Fibroblast of skin of right biceps (primary cell): ENCODE measurements around the gene CASP9.
"Not testable (repeated sequence)": the region's sequence is repeated elsewhere in the genome, so short reads cannot be mapped to it uniquely, and the experiment has no call there.

Experiments
- DNase-seq: peaks from one replicate; pipeline ENCODE4 v3.0.0-alpha.2; 2013

CASP9 gene

DNA sequence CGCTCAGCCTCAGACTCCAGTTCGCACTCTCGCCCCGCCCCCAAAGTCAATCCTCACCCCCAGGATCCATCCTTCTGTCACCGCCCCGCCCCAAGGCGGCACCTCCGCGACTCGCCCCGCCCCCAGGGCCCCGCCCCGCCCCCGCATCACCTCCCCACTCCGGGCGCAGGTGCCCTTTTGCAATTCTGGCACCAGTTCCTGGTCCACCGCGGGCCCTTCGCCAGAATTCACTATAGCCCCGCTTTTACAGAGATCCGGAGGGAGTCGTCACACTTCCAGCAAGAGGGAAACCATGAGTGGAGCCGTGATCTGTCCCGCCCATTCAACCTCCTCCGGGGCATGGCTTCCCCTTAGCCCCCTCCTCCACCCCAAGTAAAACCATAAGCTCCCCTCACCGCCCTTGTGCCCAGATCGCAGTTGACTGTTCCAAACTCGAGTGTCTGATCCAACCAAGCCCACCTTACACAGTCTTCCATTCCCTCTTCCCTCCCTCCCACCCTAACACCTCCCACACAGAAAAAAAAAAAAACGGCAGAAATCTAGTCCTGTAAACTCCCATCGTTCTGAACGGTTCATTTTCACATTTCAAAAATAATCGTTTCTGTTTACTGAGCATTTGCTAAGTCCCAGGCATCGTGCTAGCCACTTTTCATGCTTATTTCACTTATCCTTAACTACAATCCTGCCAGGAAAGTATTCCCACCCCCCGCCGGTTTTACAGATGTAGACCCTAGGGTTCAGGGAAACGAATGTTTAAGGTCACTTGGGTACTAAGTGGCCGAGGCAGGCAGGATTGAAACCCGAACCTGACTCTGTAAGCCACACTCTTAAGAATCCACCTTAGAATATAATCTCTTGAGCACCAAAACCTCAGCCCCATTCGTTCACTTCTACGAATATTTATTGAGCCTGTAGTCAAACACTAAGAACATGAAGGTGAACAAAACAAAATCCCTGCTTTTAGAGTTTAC lies 1.3 kb upstream of the CASP9 start:
- DNase-seq = no peak

DNA sequence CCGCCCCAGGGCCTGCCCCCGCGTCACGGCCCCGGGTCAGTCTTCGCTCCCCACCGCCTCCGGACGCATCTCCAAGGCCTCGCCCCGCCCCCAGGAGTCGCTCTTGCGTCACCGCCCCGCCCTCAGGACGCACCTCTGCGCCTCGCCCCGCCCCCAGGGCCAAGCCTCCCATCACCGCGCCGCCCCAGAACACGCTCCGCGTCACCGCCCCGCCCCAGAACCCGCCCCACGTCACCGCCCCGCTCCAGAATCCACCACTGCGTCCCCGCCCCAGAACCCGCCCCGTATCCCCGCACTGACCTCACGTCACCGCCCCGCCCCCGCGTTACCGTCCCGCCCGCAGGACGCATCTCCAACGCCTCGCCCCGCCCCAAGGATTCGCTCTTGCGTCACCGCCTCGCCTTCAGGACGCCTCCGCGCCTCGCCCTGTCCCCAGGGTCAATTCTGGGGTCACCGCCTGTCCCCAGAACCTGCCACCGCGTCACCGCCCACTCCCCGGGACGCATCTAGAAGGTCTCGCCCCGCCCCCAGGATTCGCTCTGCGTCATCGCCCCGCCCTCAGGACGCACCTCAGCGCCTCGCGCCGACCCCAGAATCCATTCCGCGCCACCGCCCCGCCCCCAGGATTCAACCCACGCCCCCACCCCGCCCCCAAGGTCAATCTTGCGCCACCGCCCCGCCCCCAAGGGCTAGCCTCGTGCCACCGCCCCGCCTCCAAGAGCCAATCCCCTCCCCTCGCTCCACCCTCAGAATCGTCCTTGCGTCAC lies 451 bp upstream of the CASP9 start:
- DNase-seq = peak; percentile 98

DNA sequence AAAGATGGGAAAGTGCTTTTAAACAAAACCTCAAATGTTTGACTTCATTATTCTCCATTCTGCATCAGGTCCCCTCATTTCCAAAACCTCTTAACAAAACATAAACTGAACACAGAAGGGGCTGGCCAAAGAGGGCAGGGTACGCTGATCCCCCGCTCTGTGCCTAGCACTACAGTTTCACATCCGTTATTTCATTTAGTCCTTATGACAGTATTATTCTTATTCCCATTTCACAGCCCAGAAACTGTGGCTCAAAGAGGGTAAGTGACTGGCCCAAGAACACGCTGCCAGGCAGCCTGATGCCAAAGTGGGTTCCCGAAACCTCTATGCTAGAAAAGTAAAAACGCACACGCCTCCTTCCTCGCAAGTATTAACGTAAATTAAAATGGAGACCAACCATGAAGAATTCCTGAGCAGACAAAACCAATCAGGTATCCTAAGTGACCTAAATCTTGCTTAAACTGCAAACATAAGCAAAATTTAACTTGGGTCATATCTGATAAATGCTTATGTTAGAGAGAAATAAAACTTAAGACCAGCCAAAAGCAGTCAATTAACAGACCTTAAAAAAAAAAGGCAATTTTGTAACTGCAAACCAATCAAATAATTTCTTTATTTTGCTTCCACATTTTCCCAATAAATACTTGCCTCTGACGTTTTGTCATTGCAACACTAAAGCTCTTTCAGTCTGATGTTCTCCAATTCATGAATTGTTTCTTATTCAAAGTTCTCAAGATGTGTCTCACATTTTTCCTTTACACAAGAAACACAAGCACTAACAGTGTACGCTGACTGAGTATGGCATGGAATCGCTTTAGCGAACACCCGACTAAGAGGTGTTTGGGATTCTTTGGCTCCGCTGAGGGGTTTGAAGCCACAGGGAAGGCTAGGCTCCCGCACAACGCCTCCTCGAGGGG lies 653 bp downstream of the CASP9 start:
- DNase-seq = peak; percentile 18

DNA sequence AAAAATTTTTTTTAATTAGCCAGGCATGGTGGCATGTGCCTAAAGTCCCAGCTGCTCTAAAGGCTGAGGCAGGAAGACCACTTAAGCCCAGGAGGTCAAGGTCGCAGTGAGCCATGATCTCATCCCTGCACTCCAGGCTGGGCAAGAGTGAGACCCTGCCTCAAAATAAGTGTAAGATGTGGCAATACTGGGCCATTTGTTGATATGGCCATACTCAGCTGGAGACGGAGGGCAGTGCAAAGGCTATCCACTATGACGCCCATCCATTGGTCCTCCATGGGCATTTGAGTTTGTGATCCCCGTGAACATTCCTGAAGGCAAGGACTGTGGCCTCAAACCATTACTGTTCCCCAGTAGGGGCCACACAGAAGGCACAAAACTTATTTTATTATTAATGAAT lies 1.5 kb downstream of the CASP9 start:
- no peak for DNase-seq

DNA sequence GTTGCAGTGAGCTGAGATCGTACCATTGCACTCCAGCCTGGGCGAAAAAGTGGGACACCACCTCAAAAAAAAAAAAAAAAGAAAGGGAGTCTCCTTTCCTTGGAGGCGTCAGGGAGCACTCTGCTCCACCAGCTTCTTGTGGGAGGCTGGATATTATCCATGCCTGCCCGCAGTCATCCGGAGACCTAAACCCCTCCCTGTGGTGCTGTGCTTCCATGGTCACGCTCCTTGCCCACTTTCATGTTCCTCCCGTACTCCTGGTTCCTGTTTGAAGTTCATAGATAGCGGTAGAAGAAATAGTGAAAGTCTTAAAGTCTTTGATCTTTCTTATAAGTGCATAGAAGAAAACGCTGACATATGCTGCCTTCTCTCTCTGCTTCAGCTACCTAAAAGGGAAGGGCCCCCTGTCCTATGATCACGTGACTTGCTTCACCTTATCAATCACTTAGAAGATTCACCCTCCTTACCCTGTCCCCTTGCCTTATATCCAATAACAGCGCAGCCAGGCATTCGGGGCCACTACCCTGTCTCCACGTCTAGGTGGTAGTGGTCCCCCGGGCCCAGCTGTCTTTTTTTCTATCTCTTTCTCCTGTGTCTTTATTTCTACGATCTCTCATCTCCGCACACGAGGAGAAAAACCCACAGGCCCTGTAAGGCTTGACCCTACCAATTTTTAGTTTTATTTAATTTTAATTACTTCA lies 2.7 kb downstream of the CASP9 start:
- not testable (repeated sequence) for DNase-seq

DNA sequence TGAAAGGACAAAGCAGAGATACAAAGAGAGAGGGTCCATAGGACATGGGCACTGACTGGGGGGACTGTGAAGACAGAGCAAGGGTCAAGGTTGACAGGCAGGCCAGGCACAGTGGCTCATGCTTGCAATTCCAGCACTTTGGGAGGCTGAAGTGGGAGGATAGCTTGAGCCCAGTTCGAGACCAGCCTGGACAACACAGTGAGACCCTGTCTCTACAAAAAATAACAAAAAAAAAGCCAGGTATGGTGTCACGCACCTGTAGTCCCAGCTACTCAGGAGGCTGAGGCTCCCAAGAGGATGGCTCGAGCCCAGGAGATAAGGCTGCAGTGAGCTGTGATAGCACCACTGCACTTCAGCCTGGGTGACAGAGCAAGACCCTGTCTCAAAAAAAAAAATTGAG lies 4.4 kb downstream of the CASP9 start:
- DNase-seq = no peak

DNA sequence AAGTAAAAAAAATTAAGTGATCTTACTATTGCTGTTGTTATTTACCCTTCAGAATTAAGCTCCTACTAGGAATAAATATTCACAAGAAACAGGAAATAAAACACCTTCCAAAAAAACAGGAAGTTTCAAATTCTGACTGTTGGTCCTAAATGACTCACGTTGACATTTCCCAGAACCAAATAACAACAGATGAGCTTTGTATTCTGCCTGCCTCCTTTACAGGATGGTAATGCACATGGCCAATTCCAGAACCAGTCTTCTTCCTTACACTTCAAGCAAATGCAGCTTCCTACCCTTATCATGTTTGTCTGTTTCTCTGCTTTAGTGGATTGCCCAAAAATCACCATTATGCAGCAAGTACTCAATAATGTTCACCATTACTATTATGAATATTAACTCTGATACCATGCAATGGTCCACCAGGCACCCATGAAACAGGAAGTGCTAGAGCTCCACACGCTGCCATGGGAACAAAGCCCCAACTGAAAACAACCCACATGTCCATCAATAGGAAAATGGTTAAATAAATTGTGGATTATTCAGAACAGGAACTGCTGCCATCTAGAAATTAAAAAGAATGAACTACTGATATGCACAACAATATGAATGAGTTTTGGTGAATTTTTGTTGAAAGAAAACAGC lies 8.9 kb downstream of the CASP9 start:
- DNase-seq = no peak

DNA sequence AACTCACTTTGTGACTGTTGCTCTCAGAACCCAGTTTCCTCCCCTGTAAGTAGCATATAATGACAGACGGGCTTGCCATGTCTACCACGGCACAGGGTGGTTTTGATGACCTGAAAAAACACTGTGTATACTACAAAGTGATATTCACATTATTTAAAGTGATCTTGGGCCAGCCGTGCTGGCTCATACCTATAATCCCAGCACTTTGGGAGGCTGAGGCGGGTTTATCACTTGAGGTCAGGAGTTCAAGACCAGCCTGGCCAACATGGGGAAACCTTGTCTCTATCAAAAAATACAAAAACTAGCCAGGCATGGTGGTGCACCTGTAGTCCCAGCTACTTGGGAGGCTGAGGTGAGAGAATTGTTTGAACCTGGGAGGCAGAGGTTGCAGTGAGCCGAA lies 9.5 kb downstream of the CASP9 start:
- DNase-seq = not testable (repeated sequence)

DNA sequence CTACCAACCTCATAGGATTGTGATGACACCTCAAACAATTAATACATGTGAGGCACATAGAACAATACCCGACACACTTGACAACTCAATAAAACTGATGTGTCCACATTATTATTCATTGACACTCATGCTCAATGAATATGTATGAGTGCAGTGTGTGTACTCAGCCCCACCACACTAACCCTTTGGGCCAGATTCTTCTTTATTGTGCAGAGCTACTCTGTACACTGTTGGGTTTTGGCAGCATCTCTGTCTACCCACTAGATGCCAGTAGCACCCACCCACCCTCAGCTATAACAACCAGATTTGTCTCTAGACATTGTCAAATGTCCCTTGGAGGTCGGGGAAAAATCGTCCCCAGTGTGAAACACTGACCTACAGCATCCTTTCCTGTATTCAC lies 10.1 kb downstream of the CASP9 start:
- no peak for DNase-seq

DNA sequence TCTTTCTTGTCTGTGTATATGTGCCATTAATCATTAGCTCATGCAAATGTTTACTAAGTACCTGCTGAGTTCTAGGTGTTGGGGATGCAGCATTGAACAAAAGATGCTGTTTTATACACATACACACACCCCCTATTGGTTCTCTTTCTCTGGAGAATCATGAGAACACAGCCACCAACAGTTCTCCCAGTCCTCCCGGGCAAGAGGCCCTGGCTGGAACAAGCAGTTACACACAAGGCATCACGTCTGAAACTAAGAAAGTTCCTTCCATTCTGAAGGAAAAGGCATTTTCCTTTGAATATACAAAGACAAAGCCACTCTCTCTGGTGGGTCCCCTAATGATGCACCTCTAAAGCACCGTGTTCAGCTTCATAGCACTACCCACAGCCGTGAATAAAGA lies 10.8 kb downstream of the CASP9 start:
- no peak for DNase-seq

DNA sequence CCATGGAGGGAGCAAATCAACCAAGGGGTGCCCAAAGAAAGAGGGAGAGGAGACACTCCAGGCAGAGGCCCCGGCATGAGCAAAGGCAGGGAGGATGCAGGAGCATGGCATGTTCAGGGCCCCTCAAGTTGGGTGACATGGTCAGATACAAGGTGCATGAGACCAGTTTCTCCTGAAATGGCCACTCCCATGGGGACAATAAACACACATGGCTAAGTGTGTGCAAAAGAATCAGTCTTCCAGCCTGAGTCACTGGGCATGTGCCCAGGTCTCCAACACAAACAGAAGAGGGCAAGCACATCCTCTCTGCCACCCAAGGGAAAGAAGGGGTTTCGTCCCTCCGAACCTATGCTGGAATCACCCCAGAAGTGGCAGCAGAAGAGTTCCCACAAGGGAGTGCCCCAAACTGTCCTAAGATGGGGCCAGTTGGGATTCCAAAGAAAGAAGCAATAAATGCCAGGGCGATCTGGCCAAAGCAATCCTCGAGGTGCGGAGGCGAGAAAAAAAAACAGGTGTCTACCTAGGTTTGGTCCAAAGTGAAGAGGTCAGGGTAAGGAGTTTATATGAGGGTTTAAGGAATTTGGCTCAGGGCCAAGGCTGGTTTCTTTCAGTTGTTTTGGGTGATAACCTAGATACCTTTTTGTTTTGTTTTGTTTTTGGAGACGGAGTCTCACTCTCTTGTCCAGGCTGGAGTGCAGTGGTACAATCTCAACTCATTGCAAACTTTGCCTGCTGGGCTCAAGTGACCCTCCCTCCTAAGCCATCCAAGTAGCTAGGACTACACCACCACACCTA lies 13.2 kb downstream of the CASP9 start:
- DNase-seq = no peak

DNA sequence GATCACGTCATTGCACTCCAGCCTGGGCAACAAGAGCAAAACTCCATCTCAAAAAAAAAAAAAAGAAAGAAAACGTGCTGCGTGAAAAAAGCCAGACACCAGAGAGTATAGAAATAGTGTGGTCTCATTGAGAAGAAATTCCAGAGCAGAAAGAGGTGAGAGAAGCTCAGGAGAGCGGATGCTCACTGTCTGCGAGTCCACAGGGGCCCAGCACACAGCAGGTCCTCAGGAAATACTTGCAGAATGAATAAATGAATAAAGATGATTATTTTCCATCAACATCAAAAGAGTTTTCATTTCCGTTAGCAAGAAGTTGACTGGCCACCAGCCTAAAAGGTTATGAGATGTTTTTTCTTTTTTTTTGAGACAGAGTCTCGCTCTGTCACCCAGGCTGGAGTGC lies 14.4 kb downstream of the CASP9 start:
- no peak for DNase-seq

DNA sequence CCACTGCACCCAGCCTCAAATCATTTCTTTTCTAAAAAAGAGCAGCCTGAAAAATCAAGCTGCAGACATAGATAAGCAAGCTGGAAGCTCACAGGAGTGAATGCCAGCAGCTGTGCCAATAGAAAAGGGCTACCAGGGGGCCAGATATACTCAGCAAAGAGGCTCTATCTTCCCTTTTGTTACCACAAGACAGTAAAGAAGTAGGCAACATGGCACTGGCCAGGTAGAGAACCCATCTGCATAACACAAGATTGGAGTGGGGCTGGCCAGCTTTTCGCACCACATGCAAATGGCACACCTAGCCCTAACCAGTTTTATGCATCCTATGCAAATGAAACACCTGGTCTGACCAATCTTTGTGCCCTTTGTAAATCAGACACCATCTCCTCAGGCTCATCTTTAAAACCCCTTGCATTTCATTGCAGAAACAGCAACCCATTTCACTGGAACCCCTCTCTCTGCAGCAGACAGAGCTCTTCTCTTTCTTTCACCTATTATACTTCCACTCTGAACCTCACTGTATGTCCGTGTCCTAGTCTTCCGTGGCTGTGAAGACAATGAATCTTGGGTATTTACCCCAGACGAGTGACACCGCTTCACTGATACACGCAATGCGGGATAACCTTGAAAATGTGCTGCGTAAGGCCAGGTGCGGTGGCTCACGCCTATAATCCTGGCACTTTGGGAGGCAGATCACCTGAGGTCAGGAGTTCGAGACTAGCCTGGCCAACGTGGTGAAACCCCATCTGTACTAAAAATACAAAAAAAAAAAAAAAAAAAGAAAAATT lies 15.1 kb downstream of the CASP9 start:
- no peak for DNase-seq

DNA sequence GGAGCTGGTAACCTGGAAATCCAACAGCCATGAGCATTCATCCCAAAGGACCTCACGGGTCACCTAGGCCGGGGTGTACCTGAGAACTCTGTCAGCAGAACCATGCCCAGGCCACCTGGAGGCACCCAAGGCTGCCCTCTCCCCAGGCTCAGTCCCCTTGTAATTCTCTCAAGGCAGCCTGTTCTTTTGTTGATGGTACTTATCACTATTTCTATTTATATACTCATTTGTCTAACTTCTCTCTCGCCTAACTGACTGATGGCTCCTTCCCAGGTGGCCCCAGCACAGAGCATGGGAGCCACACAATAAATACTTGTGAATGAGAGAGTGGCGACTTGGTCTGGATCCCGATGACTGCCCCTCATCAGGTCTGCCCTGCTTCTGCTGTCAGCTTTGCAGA lies 16.7 kb downstream of the CASP9 start:
- no peak for DNase-seq

DNA sequence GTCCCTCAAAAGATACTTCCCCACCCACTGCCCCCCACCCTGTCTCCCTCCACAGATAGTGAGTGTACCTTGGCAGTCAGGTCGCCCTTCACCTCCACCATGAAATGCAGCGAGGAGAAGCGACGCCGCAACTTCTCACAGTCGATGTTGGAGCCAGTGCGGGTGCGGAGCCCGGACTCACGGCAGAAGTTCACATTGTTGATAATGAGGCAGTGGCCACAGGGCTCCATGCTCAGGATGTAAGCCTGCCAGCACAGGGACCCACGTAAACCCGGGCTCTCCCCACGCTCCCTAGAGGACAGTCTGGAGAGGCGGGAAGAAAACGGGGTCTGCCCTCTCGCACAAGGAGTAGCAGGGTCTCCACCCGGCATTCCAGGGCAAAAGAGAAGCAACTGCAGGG lies 17.2 kb downstream of the CASP9 start:
- no peak for DNase-seq

DNA sequence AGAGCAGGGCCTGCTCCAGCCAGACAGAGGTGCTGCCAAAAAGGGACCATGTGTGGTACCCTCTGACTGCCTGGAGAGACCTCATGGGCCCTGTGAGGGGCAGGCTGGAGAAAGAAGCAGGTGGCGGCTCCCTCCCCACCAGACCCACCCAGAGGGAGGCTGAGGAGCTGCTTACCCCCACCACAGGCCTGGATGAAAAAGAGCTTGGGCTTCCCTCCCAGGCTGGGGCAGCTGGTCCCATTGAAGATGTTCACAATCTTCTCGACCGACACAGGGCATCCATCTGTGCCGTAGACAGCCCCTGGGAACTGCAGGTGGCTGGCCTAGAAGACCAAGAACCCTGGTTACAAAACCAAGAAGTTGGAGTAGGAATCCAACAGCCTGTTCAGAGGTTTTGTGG lies 19.6 kb downstream of the CASP9 start:
- no peak for DNase-seq

DNA sequence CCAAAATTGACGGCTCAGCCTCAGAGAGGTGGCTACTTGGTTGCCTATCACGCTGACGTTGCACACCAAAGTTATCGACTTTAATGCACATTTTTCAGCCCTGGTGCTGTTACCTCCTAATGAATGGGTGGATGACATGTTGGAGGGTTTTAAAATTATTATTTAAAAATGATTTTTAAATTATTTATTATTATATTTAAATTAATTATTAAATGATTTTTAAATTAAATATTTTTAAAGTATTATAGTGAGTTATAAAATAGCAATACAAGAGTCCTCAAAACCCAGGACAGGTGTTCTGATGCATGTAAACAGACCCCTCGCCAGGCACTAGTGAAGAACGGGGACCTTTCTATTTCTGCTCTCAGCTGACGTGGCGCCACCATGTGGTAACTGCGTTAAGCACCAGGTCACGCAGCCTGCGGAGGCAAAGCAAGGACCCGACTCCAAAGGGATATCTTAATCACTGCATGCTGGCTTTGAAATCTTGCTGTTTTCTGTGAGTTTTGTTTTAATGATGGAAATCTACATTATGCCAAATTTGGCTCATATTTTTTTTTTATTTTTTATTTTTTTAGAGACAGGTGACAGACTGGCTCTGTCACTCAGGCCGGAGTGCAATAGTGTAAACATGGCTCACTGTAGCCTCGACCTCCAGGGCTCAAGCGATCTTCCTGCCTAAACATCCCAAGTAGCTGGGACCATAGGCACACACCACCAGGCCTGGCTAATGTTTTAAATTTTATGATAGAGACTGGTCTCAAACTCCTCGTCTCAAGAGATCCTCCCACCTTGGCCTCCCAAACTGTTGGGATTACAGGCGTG lies 22.6 kb downstream of the CASP9 start:
- peak; percentile 40 for DNase-seq

DNA sequence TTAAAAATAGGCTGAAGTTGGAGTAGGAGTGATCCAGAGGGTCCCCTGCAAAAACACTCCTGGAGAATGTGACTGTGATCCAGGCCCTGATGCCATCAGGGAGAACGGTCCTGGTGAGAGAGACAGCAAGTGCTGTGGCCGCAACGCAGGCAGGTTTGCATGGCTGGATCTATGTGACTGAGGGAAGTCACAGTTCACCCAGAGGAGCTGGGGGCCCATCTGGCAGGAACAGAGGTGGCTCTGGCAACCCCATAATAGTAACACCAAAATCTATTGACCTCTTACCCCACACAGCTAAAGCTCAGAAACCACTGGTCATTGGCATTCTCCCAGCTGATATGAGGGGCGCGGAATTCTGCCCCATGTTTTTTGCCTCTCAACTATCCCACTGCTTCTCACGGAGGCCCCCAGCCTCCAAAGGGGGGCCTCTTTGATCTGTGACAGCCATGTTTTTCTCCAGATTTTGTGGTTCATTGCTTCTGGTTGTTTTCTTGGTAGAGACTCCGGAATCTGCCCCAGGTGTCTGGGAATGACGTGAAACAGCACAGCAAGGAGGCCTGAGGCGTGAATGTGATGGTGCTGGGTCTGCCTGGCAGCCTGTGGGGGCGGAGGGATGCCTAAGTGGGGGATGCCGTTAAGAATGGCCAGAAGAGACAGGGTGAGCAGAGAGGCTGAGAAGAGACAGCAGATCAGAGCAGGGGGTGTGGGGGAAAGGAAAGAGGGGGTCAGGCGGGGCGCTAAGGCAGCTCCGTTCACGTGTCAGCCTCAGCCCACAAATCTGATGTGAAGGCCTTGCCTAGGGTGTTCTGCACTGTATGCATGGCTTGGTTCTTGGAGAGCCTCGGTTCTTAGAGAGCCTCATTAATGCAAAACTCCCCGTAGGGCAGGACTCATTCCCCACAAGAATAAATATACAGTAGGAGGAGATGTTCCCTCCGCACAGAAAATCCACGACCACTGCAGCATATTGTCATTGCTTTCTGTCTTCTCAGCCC lies 23.5 kb downstream of the CASP9 start:
- DNase-seq = no peak
